ENCODE data around the gene BOK.
"Not testable (repeated sequence)": the region's sequence is repeated elsewhere in the genome, so short reads cannot be mapped to it uniquely, and the experiment has no call there.

BOK gene

DNA sequence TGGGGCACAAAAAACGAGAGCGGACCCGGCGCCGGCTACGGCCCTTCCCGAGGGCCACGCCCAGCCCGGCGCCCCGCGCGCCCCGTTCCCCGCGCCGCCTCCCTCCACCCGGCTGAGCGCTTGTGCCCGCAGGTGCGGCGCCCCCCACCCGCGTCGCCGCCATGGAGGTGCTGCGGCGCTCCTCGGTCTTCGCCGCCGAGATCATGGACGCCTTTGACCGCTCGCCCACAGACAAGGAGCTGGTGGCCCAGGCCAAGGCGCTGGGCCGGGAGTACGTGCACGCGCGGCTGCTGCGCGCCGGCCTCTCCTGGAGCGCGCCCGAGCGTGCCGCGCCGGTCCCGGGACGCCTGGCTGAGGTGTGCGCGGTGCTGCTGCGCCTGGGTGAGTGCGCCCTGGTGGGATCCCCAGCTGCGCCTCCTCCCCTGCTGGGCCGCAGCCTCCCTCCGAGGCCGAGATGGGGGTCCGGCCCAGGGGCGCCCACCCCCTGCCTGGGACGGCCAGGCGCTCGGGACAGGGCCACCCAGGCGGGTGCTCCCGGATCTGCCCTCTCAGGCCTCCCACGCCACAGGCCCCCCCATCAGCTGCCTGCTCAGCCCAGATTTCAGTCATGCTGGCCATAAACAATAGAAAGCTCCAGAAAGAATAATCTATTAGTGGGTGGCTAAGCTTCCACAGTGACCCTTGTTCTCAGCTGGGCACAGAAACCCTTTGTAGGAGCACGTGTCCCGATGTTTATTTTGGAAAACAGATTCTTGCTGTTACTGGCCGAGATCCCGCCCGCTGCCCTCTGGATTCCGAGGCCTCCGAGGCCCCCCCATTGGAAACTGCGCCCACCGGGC lies 997 bp downstream of the BOK start:
- no peak for DNase-seq

DNA sequence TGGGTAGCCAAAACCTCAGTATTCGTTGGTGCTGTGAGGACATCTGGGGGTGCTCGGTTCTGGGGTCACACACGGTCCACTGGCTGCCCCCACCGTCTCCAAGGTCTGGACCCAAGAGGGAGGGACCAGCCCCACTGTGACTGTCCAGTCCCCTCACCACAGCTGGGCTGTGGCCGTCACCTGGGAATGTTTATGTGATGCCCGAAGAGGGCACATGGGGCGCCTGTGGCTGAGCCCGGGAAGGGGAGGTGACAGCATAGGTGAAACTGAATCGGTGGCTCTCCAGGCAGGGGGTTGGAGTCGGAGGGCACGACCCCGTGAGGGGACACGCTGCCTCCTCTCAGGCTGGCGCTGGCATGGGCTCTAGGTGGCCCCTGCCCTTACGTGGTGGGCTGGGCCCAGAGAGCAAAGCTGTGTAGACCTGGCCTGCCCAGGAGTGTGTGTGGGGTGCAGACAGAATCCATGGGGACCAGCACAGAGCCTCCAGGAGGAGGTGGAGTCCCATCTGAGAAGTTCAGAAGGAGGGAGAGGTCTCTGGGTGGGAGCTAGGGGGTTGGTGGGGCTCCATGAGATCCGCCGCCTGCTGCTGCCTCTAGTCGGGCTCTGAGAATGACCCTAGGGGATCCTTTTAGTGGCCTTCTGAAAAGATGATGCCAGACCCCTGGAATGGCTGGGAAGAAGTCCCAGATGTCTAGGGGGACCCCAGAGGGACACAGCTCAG lies 1.8 kb downstream of the BOK start:
- no peak for DNase-seq

DNA sequence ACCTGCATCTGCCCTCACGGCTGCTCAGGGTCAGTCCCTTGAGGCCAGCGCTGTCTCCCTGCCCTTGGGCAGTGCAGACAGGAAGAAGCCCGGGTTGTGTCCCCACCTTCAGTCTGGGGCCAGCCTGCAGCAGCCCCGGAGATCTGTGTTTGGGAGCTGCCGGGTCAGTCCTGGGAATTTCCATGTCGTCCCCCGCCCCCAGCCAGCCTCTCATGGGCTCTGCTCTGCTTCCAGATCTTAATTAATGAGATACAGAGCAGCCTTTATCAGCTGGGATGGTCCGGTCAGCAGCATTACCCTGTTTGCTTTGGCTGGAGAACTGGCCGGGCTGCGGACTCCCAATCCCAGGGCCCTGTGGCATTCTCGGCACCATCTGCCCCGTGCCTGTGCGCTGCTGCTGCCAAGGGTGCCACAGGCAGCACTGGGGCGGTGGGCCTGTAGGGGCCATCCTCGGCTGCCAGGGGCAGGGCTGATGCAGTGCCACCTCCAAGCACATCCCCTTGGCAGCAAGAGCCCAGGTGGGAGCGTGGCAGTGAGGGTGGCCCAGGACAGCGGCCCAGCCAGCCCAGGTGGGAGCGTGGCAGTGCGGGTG lies 2.4 kb downstream of the BOK start:
- no peak for DNase-seq

DNA sequence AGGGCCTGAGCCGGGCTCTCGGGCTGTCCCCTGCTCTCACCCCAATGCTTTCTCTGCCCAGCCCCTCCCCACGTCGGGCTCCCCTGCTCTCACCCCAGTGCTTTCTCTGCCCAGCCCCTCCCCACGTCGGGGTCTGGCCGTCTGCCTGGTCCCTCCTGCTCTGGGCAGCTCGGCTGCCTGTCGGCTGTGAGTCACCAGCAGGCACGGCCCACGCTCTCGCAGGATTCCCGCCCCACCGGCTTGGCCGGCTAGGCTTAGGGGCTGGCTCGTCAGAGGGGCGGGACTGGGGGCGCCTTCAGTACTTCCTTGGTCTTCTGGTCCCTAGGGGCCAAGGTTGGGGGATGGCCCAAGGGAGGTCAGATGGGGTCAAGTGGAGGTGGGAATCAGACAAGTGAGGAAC lies 3.3 kb downstream of the BOK start:
- no peak for DNase-seq

DNA sequence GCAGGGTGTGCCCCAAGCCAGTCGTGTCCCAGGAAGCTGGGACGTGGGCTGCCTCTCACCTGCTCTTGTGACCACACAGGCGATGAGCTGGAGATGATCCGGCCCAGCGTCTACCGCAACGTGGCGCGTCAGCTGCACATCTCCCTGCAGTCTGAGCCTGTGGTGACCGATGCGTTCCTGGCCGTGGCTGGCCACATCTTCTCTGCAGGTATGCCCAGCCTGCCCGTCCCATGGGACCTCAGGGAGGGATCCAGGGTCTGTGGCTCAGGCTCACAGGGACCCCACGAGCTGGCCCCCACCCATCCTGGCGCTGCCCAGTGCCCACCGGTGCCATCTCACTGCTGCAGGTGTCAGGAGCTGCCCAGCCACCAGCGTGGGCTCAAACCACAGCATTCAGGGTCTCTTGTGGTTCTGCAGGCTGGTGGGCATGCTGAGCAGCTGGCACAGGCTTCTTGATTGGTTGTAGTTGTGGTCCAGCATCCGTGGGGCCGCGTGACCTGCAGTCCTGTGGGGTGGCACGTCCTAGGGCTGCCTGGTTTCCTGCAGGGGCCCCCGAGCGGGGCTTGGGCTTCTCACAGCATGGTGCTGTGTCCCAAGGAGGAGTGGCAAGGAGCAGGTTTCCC lies 3.8 kb downstream of the BOK start:
- no peak for DNase-seq

DNA sequence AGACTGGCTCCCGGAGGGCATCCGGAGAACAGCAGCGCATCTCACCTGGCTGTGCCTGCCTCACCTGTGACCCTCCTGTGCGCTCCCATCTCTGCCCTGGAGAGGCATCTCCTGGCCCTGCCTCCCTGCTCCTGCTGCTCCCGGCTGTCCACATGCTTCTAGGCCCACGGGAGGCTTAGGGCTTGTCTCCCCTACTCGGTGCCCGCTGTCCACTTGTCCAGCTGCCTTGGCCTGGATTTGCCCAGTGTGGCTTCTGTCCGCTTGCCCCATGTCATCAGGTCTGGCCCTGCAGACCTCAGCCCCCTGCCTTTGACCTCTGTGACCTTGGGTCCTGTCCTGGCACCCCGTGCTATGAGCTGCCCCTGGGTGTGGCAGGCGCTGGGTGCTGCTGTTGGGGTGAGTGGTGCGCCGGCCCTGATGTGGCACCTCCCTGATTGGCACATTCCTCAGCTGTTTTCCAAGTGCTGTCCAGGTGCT lies 4.5 kb downstream of the BOK start:
- no peak for DNase-seq

DNA sequence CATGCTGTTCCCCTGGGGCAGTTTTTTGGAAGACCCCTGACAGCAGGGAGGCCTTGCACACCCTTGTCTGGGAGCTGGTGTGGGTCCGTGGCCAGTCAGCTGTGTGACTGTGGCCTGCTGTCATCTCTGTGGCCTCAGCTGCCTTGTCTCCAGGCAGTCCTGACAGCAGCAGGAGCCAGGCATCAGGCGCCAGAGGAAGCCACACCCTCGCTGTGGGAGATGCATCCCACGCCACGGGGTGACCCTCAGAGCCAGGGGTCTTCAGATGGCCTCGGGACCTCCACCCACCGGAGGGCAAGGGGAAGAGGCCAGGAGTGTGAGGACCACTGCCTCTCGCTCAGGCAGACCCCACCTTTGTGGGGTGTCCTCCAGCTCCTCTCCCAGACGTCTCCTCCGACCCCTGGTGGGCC lies 5.0 kb downstream of the BOK start:
- no peak for DNase-seq

DNA sequence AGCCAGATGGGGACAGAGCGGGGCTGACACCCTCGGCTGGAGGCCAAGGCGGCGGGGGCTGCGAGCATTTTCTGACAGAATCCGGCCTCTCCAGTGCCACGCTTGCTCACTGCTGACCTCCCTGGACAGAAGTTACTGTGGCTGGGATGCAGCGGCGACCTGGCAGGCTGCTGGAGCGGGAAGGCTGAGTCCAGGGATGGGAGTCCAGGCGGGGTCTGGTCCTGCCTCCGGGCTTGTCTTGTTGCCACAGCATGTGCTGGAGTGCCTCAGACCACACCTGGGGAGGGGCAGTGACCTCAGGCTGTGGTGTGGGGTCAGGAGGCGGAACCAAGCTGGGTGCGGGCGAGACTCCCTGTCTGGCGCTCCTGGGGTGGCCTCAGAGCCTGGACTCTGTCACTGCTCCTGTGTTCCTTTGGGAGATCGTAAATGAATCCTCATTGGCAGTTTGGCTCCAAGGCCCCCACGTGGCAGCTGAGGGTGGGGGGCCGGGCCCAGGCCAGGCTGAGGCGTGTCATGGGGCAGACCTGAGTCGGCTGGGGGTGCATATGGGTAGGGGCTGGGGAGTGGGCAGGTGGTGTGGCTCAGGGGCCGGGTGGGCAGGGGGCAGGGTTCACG lies 5.5 kb downstream of the BOK start:
- DNase-seq: no peak

DNA sequence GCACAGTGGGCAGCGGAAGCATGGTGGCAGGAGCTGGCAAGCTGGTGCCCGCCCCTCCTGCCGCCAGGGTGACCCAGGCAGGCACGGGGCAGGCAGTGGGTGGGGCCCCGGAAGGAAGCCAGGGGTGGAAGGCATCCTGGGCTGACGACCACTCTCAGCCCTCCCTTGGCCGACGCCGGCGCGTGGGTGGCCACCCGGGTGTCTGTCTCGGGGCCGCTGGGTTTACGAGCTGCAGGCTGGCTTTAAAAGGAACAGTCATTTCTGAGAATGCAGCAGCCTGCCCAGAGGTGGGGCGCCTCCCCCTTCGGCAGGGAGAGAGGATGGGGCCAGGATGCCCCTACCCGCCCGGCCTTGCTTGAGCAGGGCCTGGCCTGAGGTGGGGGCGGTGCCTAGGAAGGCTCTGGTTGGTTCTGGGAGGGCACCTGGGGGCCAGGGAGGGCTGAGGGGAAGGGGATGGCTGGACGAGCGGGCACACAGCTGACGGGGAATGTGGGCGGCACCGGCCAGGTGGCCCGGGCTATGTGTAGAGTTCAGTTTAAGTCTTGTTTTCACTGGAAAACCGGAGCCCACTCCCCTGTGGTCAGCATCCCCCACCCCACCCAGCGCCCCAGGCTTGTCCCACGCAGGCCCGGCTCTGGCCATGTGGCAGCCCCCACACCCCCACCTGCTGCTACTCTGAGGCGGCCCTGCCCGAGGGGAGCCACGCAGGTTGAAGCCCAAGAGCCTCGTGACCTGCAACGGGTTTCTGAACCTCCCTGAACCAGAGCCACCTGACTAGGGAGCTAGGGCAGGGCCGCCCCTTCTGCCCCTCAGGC lies 6.3 kb downstream of the BOK start:
- no peak for DNase-seq

DNA sequence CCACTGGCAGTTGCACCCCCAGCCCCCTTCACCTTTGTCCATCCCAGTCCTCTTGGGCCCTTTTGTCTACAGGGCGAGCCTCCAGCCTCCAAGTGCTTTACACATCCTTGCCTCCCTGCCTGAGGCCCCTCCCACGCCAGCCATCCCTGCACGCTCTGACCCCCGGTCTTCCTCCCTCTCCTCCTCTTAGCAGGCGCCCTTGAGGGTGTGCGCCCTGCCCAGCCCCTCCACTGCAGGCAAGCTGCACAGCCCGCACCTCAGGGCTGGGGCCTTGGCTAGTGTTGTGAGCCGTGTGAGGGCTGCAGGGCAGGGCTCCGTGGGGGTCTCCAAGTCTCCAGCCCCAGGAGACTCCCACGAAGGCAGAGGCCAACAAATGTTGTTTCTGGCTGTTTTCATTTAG lies 6.9 kb downstream of the BOK start:
- DNase-seq: no peak

DNA sequence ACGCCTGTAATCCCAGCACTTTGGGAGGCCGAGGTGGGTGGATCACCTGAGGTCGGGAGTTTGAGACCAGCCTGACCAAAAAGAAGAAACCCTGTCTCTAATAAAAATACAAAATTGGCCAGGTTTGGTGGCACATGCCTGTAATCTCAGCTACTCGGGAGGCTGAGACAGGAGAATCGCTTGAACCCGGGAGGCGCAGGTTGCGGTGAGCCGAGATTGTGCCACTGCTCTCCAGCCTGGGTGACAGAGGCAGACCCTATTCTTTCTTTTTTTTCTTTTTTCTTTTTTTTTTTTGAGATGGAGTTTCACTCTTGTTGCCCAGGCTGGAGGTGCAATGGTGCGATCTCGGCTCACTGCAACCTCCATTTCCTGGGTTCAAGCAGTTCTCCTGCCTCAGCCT lies 7.5 kb downstream of the BOK start:
- not testable (repeated sequence) for DNase-seq

DNA sequence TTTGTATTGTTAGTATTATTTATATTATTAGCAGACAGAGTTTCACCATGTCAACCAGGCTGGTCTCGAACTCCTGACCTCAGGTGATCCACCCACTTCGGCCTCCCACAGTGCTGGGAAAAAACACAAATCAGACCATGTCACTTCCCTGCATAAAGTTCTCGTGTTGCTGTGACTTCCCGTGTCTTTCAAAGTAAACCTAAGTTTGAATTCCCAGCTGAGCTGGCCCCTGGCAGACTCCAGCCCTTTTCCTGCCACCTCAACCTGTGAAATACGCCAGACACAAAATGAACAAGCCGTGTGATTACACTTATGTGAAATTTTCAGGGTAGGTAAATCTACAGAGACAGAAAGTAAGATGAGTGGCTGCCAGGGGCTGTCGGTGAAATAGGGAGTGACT lies 7.9 kb downstream of the BOK start:
- DNase-seq: no peak

DNA sequence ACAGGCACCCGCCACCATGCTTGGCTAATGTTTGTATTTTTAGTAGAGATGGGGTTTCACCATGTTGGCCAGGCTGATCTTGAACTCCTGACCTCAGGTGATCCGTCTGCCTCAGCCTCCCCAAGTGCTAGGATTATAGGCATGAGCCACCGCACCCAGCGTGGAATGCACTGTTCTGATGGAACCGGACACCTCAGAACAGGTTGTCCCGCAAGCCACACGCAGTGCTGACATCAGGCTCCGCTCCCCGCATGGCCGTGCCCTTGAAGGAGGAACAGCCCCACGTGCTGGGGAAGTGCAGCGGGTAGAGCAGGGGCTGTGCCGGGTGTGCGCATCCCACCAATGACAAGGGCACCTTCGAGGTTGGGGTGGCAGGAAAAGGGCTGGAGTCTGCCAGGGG lies 8.7 kb downstream of the BOK start:
- not testable (repeated sequence) for DNase-seq

DNA sequence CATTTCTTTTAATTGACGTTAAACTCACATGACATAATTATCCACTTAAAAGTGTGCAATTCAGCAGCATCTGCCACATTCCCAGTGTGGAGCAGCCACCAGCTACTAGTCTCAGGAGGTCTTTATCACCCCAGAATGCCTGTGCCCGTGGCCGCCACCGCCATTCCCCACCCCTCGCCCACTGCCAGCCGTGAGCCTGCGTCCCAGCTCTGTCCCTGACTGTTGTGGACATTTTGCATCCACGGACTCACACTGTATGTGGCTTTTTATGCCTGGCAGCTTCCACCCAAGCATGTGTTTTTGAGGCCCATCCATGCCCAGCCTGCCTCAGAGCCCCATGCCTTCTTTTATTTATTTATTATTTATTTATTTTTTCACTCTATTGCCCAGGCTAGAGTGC lies 9.2 kb downstream of the BOK start:
- DNase-seq: no peak

DNA sequence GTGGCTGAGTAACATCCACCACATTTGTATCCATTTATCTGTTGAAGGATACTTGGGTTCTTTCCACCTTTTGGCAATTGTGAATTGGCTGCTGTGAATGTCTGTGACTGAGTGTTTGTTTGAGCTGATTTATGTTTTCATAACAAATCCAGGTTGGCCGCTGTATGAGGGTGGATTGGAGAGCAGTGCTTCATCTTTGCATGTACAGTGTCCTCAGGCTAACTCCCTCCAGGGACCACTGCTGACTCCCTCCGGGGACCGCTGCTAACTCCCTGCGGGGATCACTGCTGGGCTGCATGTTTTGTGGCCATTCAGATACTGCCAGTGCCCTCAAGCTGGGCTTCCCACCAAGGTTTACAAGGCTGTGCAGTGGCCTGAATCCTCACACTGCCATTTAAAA lies 10.2 kb downstream of the BOK start:
- DNase-seq: no peak

DNA sequence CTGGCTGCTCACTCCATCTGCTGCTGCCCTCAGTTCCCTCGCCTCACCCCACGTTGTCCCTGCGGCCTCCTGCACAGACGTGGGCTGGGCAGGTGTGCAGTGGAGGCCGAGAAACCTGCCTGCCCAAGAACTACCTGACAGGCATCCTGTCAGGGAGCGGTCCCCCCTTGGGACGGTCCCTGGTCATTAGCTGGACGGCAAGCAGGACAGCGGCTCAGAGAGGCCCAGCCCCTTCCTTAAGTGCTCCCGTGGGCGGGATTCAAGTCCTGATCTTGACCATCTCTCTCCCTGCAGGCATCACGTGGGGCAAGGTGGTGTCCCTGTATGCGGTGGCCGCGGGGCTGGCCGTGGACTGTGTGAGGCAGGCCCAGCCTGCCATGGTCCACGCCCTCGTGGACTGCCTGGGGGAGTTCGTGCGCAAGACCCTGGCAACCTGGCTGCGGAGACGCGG lies 11.3 kb downstream of the BOK start:
- DNase-seq: no peak

DNA sequence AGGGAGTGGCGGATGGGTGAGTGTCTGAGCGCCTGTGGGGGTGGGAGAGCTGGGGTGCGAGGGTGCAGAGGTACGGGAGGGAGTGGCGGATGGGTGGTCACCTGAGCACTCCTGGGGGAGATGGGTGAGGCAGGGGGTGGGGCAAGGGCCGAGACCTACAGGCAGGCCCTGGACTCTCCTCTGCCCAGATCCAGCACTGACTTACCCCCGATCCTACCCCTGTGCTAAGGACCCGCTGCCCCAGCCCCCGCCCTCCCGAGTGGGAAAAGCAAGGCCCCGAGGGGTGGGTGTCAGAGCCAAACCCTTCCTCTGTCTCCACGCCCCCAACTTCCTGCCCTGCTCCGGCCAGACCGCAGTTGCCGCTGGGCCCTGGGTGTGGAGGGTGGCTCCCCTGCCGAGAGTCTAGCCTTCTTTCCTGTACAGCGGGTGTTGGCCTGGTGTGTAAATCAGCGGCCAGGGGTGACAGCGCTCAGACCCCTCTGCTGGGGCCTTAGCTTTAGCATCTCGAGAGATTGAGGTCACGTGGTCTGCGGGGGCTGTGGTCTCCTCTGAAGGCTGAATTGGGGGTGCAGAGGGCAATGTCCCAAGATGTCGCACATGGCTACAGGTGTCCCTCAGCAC lies 12.5 kb downstream of the BOK start:
- no peak for DNase-seq

DNA sequence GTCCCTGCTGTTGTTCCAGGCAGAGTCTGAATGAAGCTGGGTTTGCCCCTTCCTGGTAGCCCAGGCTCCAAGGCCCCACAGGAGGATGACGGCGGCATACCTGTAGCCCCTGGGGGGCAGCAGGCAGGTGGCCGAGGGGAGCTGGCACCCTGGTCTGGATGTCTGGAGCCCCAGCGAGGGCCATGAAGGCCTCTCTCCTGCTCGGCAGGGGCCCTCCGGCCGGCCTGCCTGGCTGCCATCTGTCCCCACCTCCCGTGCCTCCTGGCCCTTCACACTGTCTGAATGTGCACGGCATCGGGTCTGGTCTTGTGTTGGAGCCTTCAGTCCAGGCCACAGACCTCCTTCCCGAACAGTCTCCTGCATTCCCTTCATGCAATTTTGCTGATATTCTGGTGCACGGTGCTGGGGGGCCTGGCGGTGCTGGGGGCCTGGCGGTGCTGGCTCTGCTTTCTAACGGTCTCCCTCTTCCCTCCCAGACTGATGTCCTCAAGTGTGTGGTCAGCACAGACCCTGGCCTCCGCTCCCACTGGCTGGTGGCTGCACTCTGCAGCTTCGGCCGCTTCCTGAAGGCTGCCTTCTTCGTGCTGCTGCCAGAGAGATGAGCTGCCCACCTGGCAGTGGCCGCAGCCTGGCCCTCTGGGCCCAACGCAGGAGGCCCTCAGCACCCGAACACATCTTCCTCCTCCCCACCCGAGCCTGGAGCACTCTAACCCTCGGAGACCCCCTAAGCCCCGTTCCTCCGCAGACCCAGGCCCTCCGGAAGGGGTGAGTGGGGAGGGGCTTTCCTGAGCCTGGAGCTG lies 13.5 kb downstream of the BOK start:
- no peak for DNase-seq

DNA sequence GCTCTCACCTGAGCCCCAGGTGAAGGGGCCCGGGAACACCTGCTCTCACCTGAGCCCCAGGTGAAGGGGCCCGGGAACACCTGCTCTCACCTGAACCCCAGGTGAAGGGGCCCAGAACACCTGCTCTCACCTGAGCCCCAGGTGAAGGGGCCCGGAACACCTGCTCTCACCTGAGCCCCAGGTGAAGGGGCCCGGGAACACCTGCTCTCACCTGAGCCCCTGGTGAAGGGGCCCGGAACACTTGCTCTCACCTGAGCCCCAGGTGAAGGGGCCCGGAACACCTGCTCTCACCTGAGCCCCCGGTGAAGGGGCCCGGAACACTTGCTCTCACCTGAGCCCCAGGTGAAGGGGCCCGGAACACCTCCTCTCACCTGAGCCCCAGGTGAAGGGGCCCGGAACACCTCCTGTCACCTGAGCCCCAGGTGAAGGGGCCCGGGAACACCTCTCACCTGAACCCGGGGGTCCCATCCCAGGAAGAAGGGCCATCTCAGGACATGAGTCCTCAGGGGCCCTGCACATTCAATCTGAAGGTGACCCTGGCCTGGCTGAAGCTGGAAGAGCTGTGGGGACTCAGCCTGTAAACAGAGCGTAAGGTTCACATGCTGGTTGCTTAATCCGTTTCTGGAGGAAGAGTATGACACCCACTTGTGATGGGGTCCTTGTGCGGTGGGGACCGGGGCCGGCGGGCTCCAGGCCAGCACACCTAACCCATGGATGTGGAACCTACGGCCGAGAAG lies 14.5 kb downstream of the BOK start:
- DNase-seq: not testable (repeated sequence)

DNA sequence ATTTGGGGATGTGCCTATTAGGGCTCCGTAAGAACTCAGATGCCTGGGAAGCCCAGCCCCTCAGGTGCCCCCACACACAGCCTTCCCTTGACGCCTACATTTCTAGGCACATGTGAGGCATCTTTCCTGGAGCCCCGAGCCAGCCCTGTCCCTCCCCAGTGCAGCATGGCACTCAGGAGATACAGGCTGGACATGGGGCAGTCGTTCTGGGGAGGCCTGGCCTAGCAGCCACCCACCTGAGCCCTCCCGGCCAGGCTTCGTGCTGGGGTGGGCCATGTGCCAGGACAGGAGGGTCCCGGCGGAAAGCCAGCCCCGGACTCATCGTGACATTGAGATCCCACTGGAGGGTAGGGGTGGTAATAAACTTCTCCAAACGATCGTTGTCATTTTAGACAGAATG lies 15.2 kb downstream of the BOK start:
- DNase-seq: no peak
